ENCODE data around the gene SFTPD.
"Not testable (repeated sequence)": the region's sequence is repeated elsewhere in the genome, so short reads cannot be mapped to it uniquely, and the experiment has no call there.

The SFTPD gene

GRCh38 chr10:79923669-79924068 is 25.2 kb downstream of the SFTPD start:
- DNase-seq = no peak

GRCh38 chr10:79923145-79923544 is 25.8 kb downstream of the SFTPD start:
- DNase-seq = no peak

GRCh38 chr10:79922011-79922412 is 26.9 kb downstream of the SFTPD start:
- DNase-seq = not testable (repeated sequence)

GRCh38 chr10:79915838-79916237 is 33.1 kb downstream of the SFTPD start:
- not testable (repeated sequence) for DNase-seq

- DNase-seq = not testable (repeated sequence)
Observed at GRCh38 chr10:79914512-79914911, 34.4 kb downstream of the SFTPD start.

- DNase-seq = no peak
Observed at GRCh38 chr10:79910836-79911235, 38.1 kb downstream of the SFTPD start.

GRCh38 chr10:79910344-79910743 is 38.6 kb downstream of the SFTPD start:
- no peak for DNase-seq

- DNase-seq = peak; percentile 37
Observed at GRCh38 chr10:79905322-79906314, 43.3 kb downstream of the SFTPD start.

- peak; percentile 66 for DNase-seq
Observed at GRCh38 chr10:79904671-79905321, 44.1 kb downstream of the SFTPD start.

- not testable (repeated sequence) for DNase-seq
Observed at GRCh38 chr10:79901571-79901970, 47.3 kb downstream of the SFTPD start.

- no peak for DNase-seq
Observed at GRCh38 chr10:79898597-79899325, 50.1 kb downstream of the SFTPD start.

GRCh38 chr10:79892896-79893295 is 56.0 kb downstream of the SFTPD start:
- not testable (repeated sequence) for DNase-seq

GRCh38 chr10:79890469-79890868 is 58.4 kb downstream of the SFTPD start:
- no peak for DNase-seq

GRCh38 chr10:79888984-79889383 is 59.9 kb downstream of the SFTPD start:
- not testable (repeated sequence) for DNase-seq

All from NCI-H510A treated with DMSO at 0.1 percent for 48 hours (cell line).